ENCODE results near the gene FBXW9.
"Not testable (repeated sequence)": the region's sequence is repeated elsewhere in the genome, so short reads cannot be mapped to it uniquely, and the experiment has no call there.

The FBXW9 gene

DNA sequence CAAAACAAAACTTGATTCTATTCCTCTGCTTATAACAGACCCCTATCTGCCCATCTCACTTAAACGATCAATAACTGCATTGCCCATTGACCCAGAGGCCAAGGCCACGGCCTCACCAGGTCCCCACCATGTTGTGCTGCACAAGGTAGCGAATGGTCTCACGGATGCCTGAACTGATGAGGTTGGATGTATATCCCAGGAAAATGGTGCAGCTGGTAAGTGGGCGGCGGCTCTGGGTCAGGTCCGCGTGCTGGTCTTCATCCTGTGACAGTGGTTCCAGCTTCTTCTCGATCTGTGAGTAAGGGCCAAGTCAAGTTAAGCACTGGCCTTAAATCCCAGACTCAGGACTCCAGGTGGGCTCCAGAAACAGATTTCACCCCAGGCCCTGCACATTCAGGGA lies 16.4 kb downstream of the FBXW9 start:
- TF ChIP-seq, protein P1, sequence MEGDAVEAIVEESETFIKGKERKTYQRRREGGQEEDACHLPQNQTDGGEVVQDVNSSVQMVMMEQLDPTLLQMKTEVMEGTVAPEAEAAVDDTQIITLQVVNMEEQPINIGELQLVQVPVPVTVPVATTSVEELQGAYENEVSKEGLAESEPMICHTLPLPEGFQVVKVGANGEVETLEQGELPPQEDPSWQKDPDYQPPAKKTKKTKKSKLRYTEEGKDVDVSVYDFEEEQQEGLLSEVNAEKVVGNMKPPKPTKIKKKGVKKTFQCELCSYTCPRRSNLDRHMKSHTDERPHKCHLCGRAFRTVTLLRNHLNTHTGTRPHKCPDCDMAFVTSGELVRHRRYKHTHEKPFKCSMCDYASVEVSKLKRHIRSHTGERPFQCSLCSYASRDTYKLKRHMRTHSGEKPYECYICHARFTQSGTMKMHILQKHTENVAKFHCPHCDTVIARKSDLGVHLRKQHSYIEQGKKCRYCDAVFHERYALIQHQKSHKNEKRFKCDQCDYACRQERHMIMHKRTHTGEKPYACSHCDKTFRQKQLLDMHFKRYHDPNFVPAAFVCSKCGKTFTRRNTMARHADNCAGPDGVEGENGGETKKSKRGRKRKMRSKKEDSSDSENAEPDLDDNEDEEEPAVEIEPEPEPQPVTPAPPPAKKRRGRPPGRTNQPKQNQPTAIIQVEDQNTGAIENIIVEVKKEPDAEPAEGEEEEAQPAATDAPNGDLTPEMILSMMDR (conservative IDR thresholded peaks at IDR 0.05; ENCODE audit: control insufficient read depth, insufficient read depth, low read depth, low read length) = no peak
- no peak for DNase-seq (ENCODE audit: low read depth)
- H3K4me3 ChIP-seq (ENCODE audit: control insufficient read depth, low read depth, low read length) = no peak overlapping the region

DNA sequence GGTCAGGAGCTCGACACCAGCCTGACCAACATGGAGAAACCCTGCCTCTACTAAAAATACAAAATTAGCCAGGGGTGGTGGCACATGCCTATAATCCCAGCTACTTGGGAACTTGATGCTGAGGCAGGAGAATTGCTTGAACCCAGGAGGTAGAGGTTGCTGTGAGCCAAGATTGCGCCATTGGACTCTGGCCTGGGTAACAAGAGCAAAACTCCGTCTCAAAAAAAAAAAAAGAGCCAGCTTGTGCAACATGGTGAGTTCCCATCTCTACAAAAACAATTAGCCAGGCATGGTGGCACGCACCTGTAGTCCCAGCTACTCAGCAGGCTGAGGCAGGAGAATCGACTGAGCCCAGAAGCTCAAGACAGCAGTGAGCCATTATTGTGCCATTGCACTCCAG lies 18.4 kb downstream of the FBXW9 start:
- not testable (repeated sequence) for H3K4me3 ChIP-seq (ENCODE audit: control insufficient read depth, low read depth, low read length); DNase-seq (ENCODE audit: low read depth)

DNA sequence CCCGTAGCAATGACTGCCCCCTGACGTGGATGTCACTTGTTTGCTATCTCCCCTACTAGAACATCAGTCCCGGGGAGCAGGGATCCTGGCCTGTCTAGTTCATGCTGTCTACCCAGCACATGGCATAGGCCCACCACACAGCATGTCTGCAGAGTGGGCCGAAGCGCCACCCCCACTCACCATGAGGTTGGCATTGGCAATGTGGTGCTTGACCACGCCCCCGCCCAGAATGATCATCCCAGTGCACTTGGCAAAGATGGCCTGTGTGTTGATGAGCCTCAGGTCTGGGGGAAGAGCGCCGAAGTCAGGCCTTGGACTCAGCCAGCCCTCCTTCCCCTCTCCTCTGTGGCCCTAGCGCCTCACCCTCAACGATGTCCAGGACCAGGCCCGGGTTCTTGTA lies 19.5 kb downstream of the FBXW9 start:
- DNase-seq (ENCODE audit: low read depth) = no peak
- H3K4me3 ChIP-seq (ENCODE audit: control insufficient read depth, low read depth, low read length) = no peak overlapping the region
- TF ChIP-seq, protein P1 (conservative IDR thresholded peaks at IDR 0.05; ENCODE audit: control insufficient read depth, insufficient read depth, low read depth, low read length) = no peak

DNA sequence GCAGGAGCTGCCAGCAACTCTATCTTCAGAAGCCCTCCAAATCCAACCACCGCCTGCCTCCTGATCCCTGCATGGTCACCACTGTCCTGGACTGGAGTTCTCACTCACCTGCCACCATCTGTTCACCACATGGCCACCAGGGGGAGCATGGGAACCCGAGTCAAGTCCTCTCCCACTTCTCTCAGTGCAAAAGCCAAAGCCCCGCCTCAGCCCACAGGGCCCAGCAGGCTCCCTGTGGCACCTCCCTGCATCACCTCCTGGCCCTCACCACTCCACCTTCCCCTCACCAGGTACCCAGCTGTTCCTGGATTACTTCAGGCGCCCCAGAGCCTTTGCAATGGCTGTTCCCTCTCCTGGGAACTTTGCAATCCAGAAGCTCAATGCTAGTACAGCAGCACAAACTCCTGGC lies 20.0 kb downstream of the FBXW9 start:
- peak; percentile 75 for DNase-seq (ENCODE audit: low read depth)
- TF ChIP-seq, protein P1 (conservative IDR thresholded peaks at IDR 0.05; ENCODE audit: control insufficient read depth, insufficient read depth, low read depth, low read length) = peak; percentile 84
- H3K4me3 ChIP-seq (ENCODE audit: control insufficient read depth, low read depth, low read length) = no peak overlapping the region

DNA sequence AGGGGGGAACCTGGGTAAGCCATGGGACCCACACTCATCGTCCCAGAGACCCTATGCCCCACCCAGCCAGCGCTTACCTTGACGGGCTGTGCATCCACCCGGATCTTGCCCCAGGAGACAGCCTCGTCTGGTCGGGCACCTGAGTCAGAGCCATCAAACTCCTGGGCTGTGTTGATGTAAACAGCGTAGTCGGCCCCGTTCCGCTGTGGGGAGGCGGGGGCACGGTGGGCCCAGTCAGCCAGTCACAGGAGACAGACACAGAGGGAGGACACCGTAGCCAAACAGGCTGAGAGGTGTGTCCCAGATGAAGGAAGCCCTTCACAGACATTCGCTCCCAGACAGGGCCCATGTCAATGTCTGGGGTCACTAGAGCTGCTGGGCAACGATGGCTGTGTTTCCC lies 20.5 kb downstream of the FBXW9 start:
- H3K4me3 ChIP-seq (ENCODE audit: control insufficient read depth, low read depth, low read length) = no peak overlapping the region
- DNase-seq (ENCODE audit: low read depth) = no peak
- TF ChIP-seq, protein P1 (conservative IDR thresholded peaks at IDR 0.05; ENCODE audit: control insufficient read depth, insufficient read depth, low read depth, low read length) = no peak

DNA sequence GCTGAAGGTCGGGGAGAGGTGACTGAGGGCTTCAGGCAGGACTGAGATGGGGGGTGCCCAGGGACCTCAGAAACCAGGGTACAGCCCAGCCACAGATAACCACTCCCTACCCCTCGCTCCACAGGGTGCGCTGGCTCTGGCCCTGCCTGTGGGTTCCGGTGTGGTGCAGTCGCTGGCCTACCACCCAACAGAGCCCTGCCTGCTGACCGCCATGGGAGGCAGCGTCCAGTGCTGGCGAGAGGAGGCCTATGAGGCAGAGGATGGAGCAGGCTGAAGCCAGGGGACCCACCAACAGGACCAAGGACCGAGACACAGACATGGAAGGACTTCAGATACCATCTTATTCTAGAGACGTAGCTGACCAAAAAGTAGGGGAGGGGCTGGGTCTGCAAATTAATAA lies 21.0 kb downstream of the FBXW9 start:
- no peak overlapping the region for H3K4me3 ChIP-seq (ENCODE audit: control insufficient read depth, low read depth, low read length)
- no peak for DNase-seq (ENCODE audit: low read depth)
- TF ChIP-seq, protein P1 (conservative IDR thresholded peaks at IDR 0.05; ENCODE audit: control insufficient read depth, insufficient read depth, low read depth, low read length) = no peak

DNA sequence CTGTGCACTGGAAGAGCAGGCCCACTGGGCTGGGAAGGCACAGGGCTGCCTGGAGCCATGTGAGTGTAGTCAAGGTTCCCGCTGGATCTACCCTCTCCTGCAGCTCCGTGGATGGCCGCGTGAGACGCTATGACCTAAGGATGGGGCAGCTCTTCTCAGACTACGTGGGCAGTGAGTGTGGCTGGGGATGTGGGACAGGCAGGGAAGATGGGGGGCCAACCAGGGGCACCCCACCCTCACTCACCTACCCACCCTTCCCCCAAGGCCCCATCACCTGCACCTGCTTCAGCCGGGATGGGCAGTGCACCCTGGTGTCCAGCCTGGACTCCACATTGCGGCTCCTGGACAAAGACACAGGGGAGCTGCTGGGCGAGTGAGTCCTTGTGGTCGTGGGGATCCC lies 23.7 kb downstream of the FBXW9 start:
- H3K4me3 ChIP-seq (ENCODE audit: control insufficient read depth, low read depth, low read length) = no peak overlapping the region
- TF ChIP-seq, protein P1 (conservative IDR thresholded peaks at IDR 0.05; ENCODE audit: control insufficient read depth, insufficient read depth, low read depth, low read length) = no peak

More for the DNA sequence above, 23.7 kb downstream of the FBXW9 start:
- no peak for DNase-seq (ENCODE audit: low read depth)

Data from fibroblast of mammary gland (primary cell).